ENCODE measurements around the gene DCLK1.

DCLK1 gene

GRCh38 chr13:35814605-35815011 lies 316.6 kb downstream of the DCLK1 start:
- DNase-seq: no peak

- no peak for DNase-seq
Observed at GRCh38 chr13:35812736-35813135, 318.4 kb downstream of the DCLK1 start.

- DNase-seq: no peak
Observed at GRCh38 chr13:35810321-35810720, 320.9 kb downstream of the DCLK1 start.

- no peak for DNase-seq
Observed at GRCh38 chr13:35808846-35809245, 322.3 kb downstream of the DCLK1 start.

GRCh38 chr13:35804901-35805300 lies 326.3 kb downstream of the DCLK1 start:
- no peak for DNase-seq

- DNase-seq: no peak
Observed at GRCh38 chr13:35797991-35798390, 333.2 kb downstream of the DCLK1 start.

GRCh38 chr13:35797244-35797643 lies 333.9 kb downstream of the DCLK1 start:
- DNase-seq: no peak

- no peak for DNase-seq
Observed at GRCh38 chr13:35796623-35797022, 334.6 kb downstream of the DCLK1 start.

GRCh38 chr13:35794734-35795389 lies 336.3 kb downstream of the DCLK1 start:
- no peak for DNase-seq

GRCh38 chr13:35793823-35794222 lies 337.4 kb downstream of the DCLK1 start:
- DNase-seq: no peak

GRCh38 chr13:35792911-35793310 lies 338.3 kb downstream of the DCLK1 start:
- DNase-seq: no peak

GRCh38 chr13:35792021-35792420 lies 339.2 kb downstream of the DCLK1 start:
- DNase-seq: no peak

- DNase-seq: no peak
Observed at GRCh38 chr13:35791184-35791851, 339.9 kb downstream of the DCLK1 start.

GRCh38 chr13:35789335-35790165 lies 341.6 kb downstream of the DCLK1 start:
- DNase-seq: no peak

- no peak for DNase-seq
Observed at GRCh38 chr13:35787937-35788336, 343.2 kb downstream of the DCLK1 start.

- DNase-seq: no peak
Observed at GRCh38 chr13:35785576-35786303, 345.4 kb downstream of the DCLK1 start.

- no peak for DNase-seq
Observed at GRCh38 chr13:35784286-35784951, 346.8 kb downstream of the DCLK1 start.

GRCh38 chr13:35782793-35783192 lies 348.4 kb downstream of the DCLK1 start:
- no peak for DNase-seq

GRCh38 chr13:35781036-35782000 lies 349.9 kb downstream of the DCLK1 start:
- DNase-seq: no peak

GRCh38 chr13:35780613-35781012 lies 350.6 kb downstream of the DCLK1 start:
- DNase-seq: no peak

- no peak for DNase-seq
Observed at GRCh38 chr13:35771898-35772297, 359.3 kb downstream of the DCLK1 start.

All from activated CD8-positive, alpha-beta memory T cell treated with anti-CD3 and anti-CD28 coated beads, Interleukin-2, amount 50 U/mL, for 48 hours (primary cell).